Coronary artery (tissue), 2 donors: ENCODE data around the gene HSPA12B.

Source experiments
- DNase-seq: peaks from one replicate; pipeline ENCODE4 v3.0.0-alpha.2; 2017; ENCODE audit warnings: low spot score
- H3K27ac ChIP-seq, 2 donors: fragments of 200-600 bp; sonication (generic); one replicate each; pipeline ENCODE4 v1.5.1; 2016 to 2019
- H3K4me3 ChIP-seq: fragments of 200-600 bp; sonication (generic); 2 replicates; pipeline ENCODE4 v1.5.1; 2016; ENCODE audit warnings: mild to moderate bottlenecking, moderate library complexity
- TF ChIP-seq, protein P1 (sequence below): fragments of 200-600 bp; sonication (generic); IDR thresholded peaks from one replicate; pipeline ENCODE4 v1.5.1; 2019; ENCODE audit warnings: antibody characterized with exemption

Gene HSPA12B

DNA sequence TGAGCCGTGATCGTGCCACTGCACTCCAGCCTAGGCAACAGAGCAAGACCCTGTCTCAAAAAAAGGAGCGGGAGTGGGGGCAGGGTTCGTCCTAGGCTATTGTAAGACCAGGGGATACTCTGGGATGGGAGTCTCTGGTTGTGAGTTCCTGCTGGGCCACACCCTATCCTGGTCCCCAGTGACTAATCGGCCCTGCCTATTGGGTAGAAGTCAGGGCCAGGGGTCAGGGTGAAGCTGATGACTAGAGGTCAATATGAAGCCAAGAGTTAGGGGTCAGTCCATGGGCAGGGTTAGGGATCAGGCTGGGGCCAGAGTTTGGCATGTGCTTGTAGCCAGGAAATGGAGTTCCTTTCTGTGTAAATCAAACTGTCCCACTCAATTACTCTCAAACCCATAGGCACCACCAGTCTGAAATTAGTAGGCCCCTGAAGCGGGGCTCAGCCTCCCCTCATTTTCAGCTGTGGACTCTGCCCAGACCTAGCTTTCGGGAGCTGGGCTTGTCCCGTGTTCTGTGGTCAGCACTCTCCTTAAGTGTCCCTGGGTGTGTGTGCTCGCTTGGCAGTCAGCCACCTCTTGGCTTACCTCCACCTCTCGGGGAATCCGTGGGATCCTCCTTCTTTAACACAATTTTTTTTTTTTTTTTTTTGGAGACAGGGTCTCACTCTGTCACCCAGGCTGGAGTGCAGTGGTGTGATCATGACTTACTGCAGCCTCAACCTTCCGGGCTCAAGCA is 1.8 kb downstream of the HSPA12B start:
- DNase-seq = no peak
- H3K27ac ChIP-seq = peak overlapping the region in 1 of 2 donors; percentile 69
- TF ChIP-seq, protein P1, sequence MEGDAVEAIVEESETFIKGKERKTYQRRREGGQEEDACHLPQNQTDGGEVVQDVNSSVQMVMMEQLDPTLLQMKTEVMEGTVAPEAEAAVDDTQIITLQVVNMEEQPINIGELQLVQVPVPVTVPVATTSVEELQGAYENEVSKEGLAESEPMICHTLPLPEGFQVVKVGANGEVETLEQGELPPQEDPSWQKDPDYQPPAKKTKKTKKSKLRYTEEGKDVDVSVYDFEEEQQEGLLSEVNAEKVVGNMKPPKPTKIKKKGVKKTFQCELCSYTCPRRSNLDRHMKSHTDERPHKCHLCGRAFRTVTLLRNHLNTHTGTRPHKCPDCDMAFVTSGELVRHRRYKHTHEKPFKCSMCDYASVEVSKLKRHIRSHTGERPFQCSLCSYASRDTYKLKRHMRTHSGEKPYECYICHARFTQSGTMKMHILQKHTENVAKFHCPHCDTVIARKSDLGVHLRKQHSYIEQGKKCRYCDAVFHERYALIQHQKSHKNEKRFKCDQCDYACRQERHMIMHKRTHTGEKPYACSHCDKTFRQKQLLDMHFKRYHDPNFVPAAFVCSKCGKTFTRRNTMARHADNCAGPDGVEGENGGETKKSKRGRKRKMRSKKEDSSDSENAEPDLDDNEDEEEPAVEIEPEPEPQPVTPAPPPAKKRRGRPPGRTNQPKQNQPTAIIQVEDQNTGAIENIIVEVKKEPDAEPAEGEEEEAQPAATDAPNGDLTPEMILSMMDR = no peak

DNA sequence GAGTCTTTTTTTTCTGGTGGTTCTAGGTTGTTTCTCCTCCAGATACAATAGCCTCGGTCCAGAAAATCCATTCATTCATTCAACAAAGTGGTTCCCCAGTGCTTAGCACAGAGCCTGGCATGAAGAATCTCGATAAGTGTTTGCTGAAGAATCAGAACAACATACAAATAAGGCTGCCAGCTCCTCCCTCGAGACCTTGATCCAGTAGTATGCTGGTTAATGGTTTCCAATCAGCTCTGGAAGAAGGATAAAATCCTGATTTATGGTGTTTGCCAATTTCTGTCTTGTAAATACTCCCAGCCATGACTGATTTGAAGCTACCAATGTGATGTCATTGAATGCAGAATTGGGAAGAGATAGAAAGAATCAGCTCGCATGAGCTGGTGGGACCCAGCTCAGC is 3.3 kb downstream of the HSPA12B start:
- H3K27ac ChIP-seq = no peak overlapping the region
- DNase-seq = no peak
- no peak overlapping the region for H3K4me3 ChIP-seq
- TF ChIP-seq, protein P1 = no peak

More for the DNA sequence above, 1.8 kb downstream of the HSPA12B start:
- peak overlapping the region; percentile 68 for H3K4me3 ChIP-seq

DNA sequence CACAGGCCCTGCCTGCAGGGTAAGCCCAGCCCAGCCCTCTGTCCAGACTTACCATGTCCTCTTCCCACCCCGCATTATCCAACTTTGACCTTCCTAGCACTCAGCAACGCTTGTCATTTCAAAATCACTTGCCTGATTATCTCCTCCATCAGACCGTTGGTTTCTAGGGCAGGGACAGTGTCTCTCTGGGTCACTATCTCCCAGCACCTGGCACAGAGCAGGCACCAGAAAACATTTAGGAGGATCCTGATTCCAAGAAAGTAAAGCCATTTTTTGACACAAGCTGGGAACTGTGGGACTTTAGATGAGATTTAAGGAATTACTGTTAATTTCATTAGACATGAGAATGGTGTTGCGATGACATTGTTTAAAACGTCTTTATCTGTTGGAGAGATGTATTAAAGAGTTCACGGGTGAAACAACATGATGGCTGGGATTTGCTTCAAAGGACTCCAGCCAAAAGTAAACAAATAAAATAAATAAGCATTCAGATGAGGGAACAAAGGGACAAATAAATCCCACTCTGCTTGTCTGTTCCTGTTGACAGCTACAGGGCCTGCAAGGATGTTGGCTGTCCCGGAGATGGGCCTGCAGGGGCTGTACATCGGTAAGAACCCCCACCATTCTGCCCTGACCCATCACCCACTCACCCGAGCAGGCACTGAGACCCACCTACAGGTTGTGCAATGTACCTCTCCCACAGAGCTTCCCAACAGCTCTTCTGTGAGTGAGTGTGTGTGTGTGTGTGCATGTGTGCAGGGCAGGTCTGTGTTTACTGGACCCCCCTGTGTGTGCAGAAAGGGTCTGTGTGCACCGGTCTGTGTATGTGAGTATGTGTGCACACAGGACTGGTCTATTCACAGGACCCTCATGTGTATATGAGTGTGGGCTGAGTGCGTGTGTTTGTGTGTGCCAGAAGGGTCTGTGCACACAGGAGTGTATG is 5.9 kb downstream of the HSPA12B start:
- no peak for DNase-seq
- H3K27ac ChIP-seq = no peak overlapping the region
- TF ChIP-seq, protein P1 = no peak
- no peak overlapping the region for H3K4me3 ChIP-seq

DNA sequence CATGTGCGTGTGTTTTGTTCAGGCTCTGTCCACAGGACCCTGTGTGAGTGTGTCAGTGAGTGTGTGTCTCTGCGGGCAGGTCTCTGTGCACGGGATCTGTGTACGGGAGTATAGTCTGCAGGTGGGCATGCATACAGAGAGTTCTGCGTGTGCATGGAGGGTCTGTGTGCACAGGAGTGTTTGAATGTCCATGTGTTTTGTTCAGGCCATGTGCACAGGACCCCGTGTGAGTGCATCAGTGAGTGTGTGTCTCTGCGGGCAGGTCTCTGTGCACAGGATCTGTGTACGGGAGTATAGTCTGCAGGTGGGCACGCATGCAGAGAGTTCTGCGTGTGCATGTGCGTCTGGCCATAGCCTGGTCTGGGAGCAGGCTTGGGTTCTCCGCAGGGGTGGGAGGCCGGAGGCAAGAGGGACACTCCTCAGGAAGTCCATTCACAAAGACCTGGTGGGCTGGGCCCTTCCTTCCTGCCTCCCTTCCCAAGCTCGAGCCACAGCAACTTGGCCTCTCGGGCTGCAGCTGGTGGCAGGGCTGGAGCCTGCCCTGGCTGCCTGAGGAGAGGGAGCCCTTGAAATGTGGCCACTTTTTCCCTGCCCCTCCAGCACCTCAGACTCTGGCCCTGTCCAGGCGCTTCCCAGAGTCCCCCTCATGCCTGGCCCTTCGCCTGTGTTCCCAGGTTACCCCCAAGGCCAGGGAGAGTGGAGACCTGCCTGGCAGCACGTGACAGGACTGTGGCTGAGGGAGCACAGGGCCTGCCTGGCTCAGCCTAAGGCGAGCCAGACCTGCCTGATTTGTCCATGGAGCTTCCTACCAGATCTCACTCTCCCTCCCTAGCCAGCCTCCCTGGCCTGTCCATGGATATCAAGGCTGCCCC is 6.8 kb downstream of the HSPA12B start:
- H3K27ac ChIP-seq = peak overlapping the region in 1 of 2 donors; percentile 70
- H3K4me3 ChIP-seq = no peak overlapping the region
- TF ChIP-seq, protein P1 = no peak
- no peak for DNase-seq

DNA sequence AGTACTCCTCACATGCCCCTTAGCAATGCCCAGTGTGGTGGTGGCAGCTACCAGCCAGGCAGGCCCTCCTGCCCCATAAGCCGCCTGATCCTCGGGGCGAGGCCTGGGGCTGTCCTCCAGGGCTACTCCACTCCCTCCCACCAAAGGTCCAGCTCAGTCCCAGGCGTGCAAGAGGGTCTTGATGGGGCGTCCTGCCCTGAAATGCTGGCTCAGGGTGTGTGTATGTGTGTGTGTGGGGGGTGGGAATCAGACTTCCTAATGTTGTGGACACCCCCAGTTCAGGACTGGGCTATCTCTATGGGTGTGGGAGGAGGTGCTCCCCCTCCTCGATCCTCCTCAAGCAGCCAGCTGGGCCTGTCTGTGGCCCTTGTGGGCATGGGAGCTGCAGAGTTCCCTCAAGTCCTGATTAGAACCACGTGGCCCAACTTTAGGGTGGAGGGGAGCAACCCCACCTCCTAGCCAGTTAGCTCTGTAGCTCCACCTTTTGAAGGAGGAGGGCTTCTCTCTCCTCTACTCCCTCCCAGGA is 7.5 kb downstream of the HSPA12B start:
- TF ChIP-seq, protein P1 = no peak
- no peak for DNase-seq
- Histone ChIP-seq H3K27ac (peak overlapping the region in 1 of 2 donors; percentile 70), H3K4me3 (no peak overlapping the region)

DNA sequence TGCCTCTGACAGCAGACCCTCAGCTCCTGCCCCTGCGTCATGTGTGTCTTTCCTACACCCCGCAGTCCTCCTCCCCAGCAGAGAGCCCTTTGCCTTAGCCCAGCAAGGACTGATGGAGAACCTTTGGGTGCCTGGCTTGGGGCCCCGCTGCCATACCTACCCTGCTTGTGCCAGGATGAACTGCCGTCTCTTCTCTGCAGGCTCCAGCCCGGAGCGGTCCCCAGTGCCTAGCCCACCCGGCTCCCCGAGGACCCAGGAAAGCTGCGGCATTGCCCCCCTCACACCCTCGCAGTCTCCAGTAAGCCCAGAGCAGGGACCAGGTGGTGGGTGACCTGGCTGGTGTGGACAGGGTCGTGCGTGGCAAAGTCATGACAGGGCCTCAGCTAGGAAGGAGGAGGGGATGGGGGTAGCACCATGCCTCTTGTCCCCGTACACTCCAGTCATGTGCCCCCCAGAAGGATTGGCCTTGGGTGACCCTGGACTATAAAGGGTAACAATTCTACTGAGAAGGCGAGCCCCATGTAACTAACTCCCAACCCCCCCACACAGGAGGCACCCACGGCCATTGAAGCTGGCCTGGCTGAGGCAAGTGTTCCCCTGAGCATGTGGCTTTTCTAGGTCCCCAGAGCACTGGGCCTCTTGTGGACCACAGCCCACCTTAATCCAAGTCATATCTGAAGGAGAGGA is 8.3 kb downstream of the HSPA12B start:
- no peak for DNase-seq
- TF ChIP-seq, protein P1 = no peak

More for the DNA sequence above, 8.3 kb downstream of the HSPA12B start:
- Histone ChIP-seq H3K27ac (peak overlapping the region in 1 of 2 donors; percentile 70), H3K4me3 (no peak overlapping the region)
